ENCODE measurements around the gene ADAMTSL3. TPM values are rescaled to one million over a fixed set of nuclear protein-coding genes. Genes with fewer than 3 reads are reported as not detected.
"Not testable (repeated sequence)": the region's sequence is repeated elsewhere in the genome, so short reads cannot be mapped to it uniquely, and the experiment has no call there.

The ADAMTSL3 gene
- total RNA-seq, 3 donors from 2014 or later = 2.2 to 52.1 (median 4.1) TPM

GRCh38 chr15:83960192-83960829, 306.4 kb downstream of the ADAMTSL3 start:
- Histone ChIP-seq H3K36me3 (ENCODE audit: low read depth) (no peaks in the 10 kb centered on the region), H3K4me1 (ENCODE audit: low read depth) (no peaks in the 10 kb centered on the region), H3K4me3 (no peak overlapping the region), H3K9me3 (no peaks in the 10 kb centered on the region)
- ATAC-seq (no peak), DNase-seq (no peak)
- TF ChIP-seq CTCF (IDR thresholded peaks at IDR 0.05) = no peak
- intact Hi-C loops (cut with DNase I, micrococcal nuclease) = no loop called here

DNA sequence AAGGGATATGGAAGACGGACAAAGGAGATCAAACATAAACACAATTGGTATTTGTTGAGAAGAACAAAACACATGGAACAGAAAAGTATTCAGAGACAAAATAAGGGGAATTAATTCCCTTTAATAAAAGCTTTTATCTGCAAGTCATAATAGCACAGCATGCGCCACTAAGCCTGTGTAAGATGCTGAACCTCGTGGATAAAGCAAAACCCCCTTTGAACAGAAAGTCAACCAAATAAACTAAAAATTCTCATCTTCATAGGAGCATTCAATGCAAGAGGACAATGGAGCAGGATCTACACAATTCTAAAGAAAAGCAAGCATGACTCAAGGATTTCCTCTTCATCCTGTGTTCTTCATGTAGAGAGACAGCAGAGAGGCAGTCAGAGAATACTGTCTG, 307.4 kb downstream of the ADAMTSL3 start:
- Histone ChIP-seq H3K4me1 (ENCODE audit: low read depth) (no peaks in the 10 kb centered on the region), H3K36me3 (ENCODE audit: low read depth) (no peaks in the 10 kb centered on the region), H3K9me3 (no peaks in the 10 kb centered on the region), H3K4me3 (no peak overlapping the region)
- intact Hi-C loops (cut with DNase I, micrococcal nuclease) = no loop called here
- DNase-seq = no peak
- TF ChIP-seq CTCF (IDR thresholded peaks at IDR 0.05) = no peak
- ATAC-seq = no peak

- ATAC-seq; H3K9me3 ChIP-seq; H3K36me3 ChIP-seq (ENCODE audit: low read depth); H3K4me1 ChIP-seq (ENCODE audit: low read depth); H3K4me3 ChIP-seq; intact Hi-C loops (cut with DNase I, micrococcal nuclease); DNase-seq: not testable (repeated sequence)
Measured at GRCh38 chr15:83964967-83965366, 311.0 kb downstream of the ADAMTSL3 start.

DNA sequence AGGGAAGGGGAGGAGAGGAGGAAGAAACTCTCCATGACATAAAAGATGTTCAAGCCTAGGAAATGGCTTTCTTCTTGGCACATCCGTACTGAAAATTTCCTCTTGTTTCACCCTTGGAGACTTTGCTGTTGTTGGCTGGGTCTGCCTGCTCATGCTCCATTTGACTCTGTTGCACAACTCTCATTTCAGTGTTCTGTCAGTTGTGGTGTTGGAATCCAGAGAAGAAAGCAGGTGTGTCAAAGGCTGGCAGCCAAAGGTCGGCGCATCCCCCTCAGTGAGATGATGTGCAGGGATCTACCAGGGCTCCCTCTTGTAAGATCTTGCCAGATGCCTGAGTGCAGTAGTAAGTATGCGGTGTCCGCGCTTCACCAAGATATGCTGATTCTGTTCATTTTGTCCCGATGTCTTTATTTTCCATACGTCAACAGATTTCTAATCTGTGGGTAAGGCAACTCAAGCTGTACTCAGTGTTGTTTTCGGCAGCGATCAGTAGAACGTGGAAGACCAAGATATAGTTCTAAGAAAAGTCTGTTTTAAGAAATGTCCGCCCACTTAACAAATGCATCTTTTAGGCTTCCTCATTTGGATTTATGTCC, 316.5 kb downstream of the ADAMTSL3 start:
- Histone ChIP-seq H3K36me3 (ENCODE audit: low read depth) (no peaks in the 10 kb centered on the region), H3K9me3 (peaks cover 3% of the 10 kb centered on the region), H3K4me3 (no peak overlapping the region), H3K4me1 (ENCODE audit: low read depth) (no peaks in the 10 kb centered on the region)
- DNase-seq = no peak
- no peak for ATAC-seq
- no peak for TF ChIP-seq CTCF (IDR thresholded peaks at IDR 0.05)
- intact Hi-C loops (cut with DNase I, micrococcal nuclease) = no loop called here

- no peak for DNase-seq
- no peaks in the 10 kb centered on the region for H3K36me3 ChIP-seq (ENCODE audit: low read depth)
- no peaks in the 10 kb centered on the region for H3K4me1 ChIP-seq (ENCODE audit: low read depth)
- intact Hi-C loops (cut with DNase I, micrococcal nuclease) = no loop called here
- H3K4me3 ChIP-seq = no peak overlapping the region
- TF ChIP-seq CTCF (IDR thresholded peaks at IDR 0.05) = no peak
- peaks cover 3% of the 10 kb centered on the region for H3K9me3 ChIP-seq
- no peak for ATAC-seq
Measured at GRCh38 chr15:83971992-83972391, 318.1 kb downstream of the ADAMTSL3 start.

DNA sequence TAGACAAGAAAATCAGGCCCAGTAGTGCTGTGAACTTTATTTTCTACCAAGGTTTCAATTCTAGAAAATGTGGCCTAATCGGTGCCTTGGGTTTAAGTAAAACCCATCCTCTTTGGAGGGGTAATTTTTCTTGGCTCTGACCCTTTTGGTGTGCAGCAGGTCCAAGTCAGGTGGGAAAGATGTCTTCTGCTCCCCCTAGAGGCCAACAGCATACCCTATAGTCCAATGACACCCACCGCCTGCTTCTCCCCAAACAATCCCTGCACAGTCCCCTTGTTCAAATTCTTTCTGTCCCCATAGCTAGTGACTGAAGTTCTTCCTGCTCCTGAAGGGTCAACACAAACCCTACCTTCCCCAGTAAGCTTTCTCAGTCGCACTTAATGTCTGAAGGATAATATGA, 319.9 kb downstream of the ADAMTSL3 start:
- H3K4me3 ChIP-seq = no peak overlapping the region
- no peaks in the 10 kb centered on the region for H3K9me3 ChIP-seq
- intact Hi-C loops (cut with DNase I, micrococcal nuclease) = no loop called here
- ATAC-seq (no peak), DNase-seq (no peak)
- no peaks in the 10 kb centered on the region for H3K36me3 ChIP-seq (ENCODE audit: low read depth)
- no peaks in the 10 kb centered on the region for H3K4me1 ChIP-seq (ENCODE audit: low read depth)
- no peak for TF ChIP-seq CTCF (IDR thresholded peaks at IDR 0.05)
